Cardiac muscle cell (in vitro differentiated cells and primary cell): ENCODE measurements around the gene EXOC3L4. TPM values are rescaled to one million over a fixed set of nuclear protein-coding genes. Genes with fewer than 3 reads are reported as not detected.

Source experiments
- DNase-seq, 2 donors: peaks; one replicate each; pipeline versions ENCODE4 v3.0.0 to v3.0.0-alpha.2; 2010 to 2017; ENCODE audit warnings: low read depth in 1 of 2, low spot score in 1 of 2
- H3K27ac ChIP-seq: fragments of 200-600 bp; sonication (generic); 2 replicates; pipeline ENCODE4 v1.5.1; 2016
- H3K27me3 ChIP-seq: fragments of 200-600 bp; sonication (generic); 2 replicates; pipeline ENCODE4 v1.6.0; 2016; ENCODE audit warnings: control low read depth
- H3K36me3 ChIP-seq: fragments of 200-600 bp; sonication (generic); 2 replicates; pipeline ENCODE4 v1.5.1; 2016; ENCODE audit warnings: control low read depth
- H3K4me1 ChIP-seq: fragments of 200-600 bp; sonication (generic); 2 replicates; pipeline ENCODE4 v1.8.1; 2017; ENCODE audit warnings: low read depth, mild to moderate bottlenecking, mixed run types
- H3K4me3 ChIP-seq: fragments of 200-600 bp; sonication (generic); 2 replicates; pipeline ENCODE4 v1.5.1; 2016; ENCODE audit warnings: mild to moderate bottlenecking
- H3K9me3 ChIP-seq: fragments of 200-600 bp; sonication (generic); 2 replicates; pipeline ENCODE4 v1.5.1; 2017; ENCODE audit warnings: low read depth, mild to moderate bottlenecking, control low read depth
- polyA plus RNA-seq: library from polyadenylated mRNA; unstranded; fragments of >200 nt; fragmentation: Nextera tagmentation; extraction: Ambion mirVana; gene quantifications from 2 replicates; pipeline ENCODE4 v1.2.1, GENCODE V29; 2016
- total RNA-seq: library from RNA; depleted of rRNA; stranded (reverse); fragments of >200 nt; gene quantifications from 2 replicates; pipeline ENCODE4 v1.2.3, GENCODE V29; 2016
- TF ChIP-seq, protein P1 (sequence below): IDR thresholded peaks from 2 replicates; pipeline ENCODE4 v1.5.1; 2012; ENCODE audit warnings: low read depth, mild to moderate bottlenecking, low read length

The EXOC3L4 gene
- total and polyA plus RNA-seq, 2 experiments from 2014 or later = 2.7 to 5.5 TPM

GRCh38 chr14:103129301-103130016 is 34.9 kb downstream of the EXOC3L4 start:
- peaks cover 6% of the 10 kb centered on the region for H3K4me1 ChIP-seq
- peaks cover 31% of the 10 kb centered on the region for H3K27me3 ChIP-seq
- no peak overlapping the region for H3K27ac ChIP-seq
- H3K9me3 ChIP-seq = no peaks in the 10 kb centered on the region
- no peak overlapping the region for H3K4me3 ChIP-seq
- no peak for DNase-seq
- TF ChIP-seq, protein P1, sequence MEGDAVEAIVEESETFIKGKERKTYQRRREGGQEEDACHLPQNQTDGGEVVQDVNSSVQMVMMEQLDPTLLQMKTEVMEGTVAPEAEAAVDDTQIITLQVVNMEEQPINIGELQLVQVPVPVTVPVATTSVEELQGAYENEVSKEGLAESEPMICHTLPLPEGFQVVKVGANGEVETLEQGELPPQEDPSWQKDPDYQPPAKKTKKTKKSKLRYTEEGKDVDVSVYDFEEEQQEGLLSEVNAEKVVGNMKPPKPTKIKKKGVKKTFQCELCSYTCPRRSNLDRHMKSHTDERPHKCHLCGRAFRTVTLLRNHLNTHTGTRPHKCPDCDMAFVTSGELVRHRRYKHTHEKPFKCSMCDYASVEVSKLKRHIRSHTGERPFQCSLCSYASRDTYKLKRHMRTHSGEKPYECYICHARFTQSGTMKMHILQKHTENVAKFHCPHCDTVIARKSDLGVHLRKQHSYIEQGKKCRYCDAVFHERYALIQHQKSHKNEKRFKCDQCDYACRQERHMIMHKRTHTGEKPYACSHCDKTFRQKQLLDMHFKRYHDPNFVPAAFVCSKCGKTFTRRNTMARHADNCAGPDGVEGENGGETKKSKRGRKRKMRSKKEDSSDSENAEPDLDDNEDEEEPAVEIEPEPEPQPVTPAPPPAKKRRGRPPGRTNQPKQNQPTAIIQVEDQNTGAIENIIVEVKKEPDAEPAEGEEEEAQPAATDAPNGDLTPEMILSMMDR = no peak
- no peaks in the 10 kb centered on the region for H3K36me3 ChIP-seq

DNA sequence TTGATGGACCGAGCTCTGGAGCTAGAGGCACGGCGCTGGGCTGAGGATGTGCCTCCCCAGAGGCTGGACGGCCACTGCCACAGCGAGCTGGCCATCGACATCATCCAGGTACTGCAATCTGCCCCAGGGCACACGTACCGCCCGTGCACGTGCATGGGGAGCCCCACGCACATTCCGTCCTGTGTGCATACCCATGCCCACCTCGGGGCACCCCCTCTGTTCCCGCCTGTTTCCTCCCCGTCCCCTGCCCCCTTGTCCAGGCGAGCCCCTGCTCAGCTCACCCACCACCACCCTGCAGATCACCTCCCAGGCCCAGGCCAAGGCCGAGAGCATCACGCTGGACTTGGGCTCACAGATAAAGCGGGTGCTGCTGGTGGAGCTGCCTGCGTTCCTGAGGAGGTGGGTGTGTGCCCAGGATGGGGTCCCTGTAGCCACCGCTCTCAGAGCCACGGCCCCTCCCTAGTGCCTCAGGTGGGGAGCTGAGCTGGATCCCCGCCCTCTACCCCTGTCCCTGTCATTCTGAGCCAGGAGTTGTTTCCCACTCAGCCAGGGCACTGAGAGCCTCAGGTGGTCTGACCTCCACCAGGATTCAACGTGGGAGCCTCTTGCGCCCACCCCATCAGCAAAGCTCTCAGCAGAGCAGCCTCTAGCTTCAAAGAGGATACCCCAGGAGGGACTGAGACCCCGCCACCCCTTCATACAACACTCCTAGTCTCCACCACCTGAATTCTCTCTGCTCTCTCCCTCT is 35.7 kb downstream of the EXOC3L4 start:
- H3K27me3 ChIP-seq = peaks cover 23% of the 10 kb centered on the region
- no peaks in the 10 kb centered on the region for H3K36me3 ChIP-seq
- no peak overlapping the region for H3K4me3 ChIP-seq
- H3K9me3 ChIP-seq = no peaks in the 10 kb centered on the region
- no peak overlapping the region for H3K27ac ChIP-seq
- no peak for DNase-seq
- peaks cover 6% of the 10 kb centered on the region for H3K4me1 ChIP-seq
- TF ChIP-seq, protein P1 = no peak

DNA sequence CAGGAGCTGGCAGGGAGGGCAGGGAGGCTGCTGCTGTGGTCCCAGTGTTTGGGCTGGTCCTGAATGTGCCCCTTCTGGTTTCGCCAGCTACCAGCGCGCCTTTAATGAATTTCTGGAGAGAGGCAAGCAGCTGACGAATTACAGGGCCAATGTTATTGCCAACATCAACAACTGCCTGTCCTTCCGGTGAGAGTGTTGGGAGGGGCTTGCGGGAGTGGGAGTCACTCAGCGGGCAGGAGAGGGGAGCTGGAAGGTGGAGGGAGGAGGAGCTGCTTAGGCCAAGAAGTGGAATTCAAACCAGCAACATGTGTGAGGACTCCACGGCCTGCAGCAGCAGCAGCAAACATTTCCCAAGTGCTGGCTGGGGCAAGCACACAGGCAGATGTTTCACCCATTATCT is 36.4 kb downstream of the EXOC3L4 start:
- Histone ChIP-seq H3K36me3 (no peaks in the 10 kb centered on the region), H3K27ac (no peak overlapping the region), H3K27me3 (peaks cover 16% of the 10 kb centered on the region), H3K4me1 (peaks cover 6% of the 10 kb centered on the region), H3K9me3 (no peaks in the 10 kb centered on the region), H3K4me3 (no peak overlapping the region)
- peak in 1 of 2 donors; percentile 92 for DNase-seq
- TF ChIP-seq, protein P1 = no peak

DNA sequence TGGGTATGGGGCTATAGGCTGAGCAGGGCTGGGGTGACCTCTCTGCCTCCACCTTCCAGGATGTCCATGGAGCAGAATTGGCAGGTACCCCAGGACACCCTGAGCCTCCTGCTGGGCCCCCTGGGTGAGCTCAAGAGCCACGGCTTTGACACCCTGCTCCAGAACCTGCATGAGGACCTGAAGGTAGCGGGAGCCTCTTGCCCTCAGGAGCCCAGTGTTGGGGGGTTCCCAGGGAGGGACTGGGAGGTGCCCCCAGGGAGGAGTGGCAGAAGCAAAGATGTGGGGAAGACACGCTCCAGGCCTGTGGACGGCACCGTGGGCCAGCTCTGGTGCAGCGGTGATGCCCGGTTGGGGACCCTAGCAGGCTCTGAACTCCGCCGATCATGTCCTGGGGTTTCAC is 37.1 kb downstream of the EXOC3L4 start:
- no peak overlapping the region for H3K4me3 ChIP-seq
- peaks cover 6% of the 10 kb centered on the region for H3K4me1 ChIP-seq
- H3K27me3 ChIP-seq = peaks cover 9% of the 10 kb centered on the region
- TF ChIP-seq, protein P1 = no peak
- H3K27ac ChIP-seq = no peak overlapping the region
- DNase-seq = no peak
- no peaks in the 10 kb centered on the region for H3K36me3 ChIP-seq
- H3K9me3 ChIP-seq = no peaks in the 10 kb centered on the region

GRCh38 chr14:103132381-103133209 is 38.1 kb downstream of the EXOC3L4 start:
- no peaks in the 10 kb centered on the region for H3K36me3 ChIP-seq
- TF ChIP-seq, protein P1 = no peak
- peaks cover 3% of the 10 kb centered on the region for H3K27me3 ChIP-seq
- peak in 1 of 2 donors; percentile 71 for DNase-seq
- H3K4me3 ChIP-seq = no peak overlapping the region
- H3K9me3 ChIP-seq = no peaks in the 10 kb centered on the region
- peaks cover 11% of the 10 kb centered on the region for H3K4me1 ChIP-seq
- H3K27ac ChIP-seq = peak overlapping the region; percentile 56
